Measurements from ENCODE around the gene EFEMP1. TPM values are rescaled to one million over a fixed set of nuclear protein-coding genes. Genes with fewer than 3 reads are reported as not detected.

EFEMP1 gene
- total RNA-seq, 1 experiment from 2014 or later = 0.34 TPM

- no TSS peak for BruUV-seq (replicated peaks)
- no peaks in the 10 kb centered on the region for H3K4me1 ChIP-seq (ENCODE audit: control insufficient read depth in 1 of 2, insufficient read depth in 2 of 2, low read length in 2 of 2)
- intact Hi-C loops (cut with micrococcal nuclease) = no loop called here
- H3K79me2 ChIP-seq (ENCODE audit: insufficient read depth, low read length) = no peaks in the 10 kb centered on the region
- no peaks in the 10 kb centered on the region for H3K9me3 ChIP-seq (ENCODE audit: control insufficient read depth in 1 of 2, insufficient read depth in 1 of 2, low read depth in 1 of 2, low read length in 2 of 2)
- no peaks in the 10 kb centered on the region for H3K9me2 ChIP-seq (ENCODE audit: insufficient read depth)
- no peak overlapping the region for H3K9ac ChIP-seq (ENCODE audit: low read length)
- RAD21 ChIA-PET (ENCODE audit: low non-redundant PET in 1 of 2, low total read pairs in 2 of 2, uncharacterized antibody in 2 of 2, unreplicated experiment in 2 of 2) = no interaction called here
- CTCF ChIA-PET = no interaction called here
- no peak overlapping the region for H2AFZ ChIP-seq (ENCODE audit: low read depth, low read length, poor library complexity, severe bottlenecking)
- no peak overlapping the region for H3K27ac ChIP-seq (ENCODE audit: low read depth, low read length)
- no peak for TF ChIP-seq EGR1 (IDR thresholded peaks at IDR 0.05; ENCODE audit: low read depth)
- TF ChIP-seq SIN3A (IDR thresholded peaks at IDR 0.05; ENCODE audit: low read depth) = no peak
- TF ChIP-seq EZH2 (IDR thresholded peaks at IDR 0.05) = no peak
- no peak for TF ChIP-seq EZH2phosphoT487 (IDR thresholded peaks at IDR 0.05; ENCODE audit: borderline replicate concordance)
- no peak for TF ChIP-seq JUND (IDR thresholded peaks at IDR 0.05)
- TF ChIP-seq CBX3 (IDR thresholded peaks at IDR 0.05; ENCODE audit: low read depth) = no peak
- no peak for TF ChIP-seq SP1 (IDR thresholded peaks at IDR 0.05; ENCODE audit: low read depth)
- no peak for TF ChIP-seq ELF1 (IDR thresholded peaks at IDR 0.05; ENCODE audit: borderline replicate concordance, low read depth)
- TF ChIP-seq ZBTB33 (IDR thresholded peaks at IDR 0.05; ENCODE audit: extremely low read depth, insufficient replicate concordance, low read length) = no peak
- TF ChIP-seq, protein P1, sequence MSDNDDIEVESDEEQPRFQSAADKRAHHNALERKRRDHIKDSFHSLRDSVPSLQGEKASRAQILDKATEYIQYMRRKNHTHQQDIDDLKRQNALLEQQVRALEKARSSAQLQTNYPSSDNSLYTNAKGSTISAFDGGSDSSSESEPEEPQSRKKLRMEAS (IDR thresholded peaks at IDR 0.05) = no peak
- TF ChIP-seq ZNF274 (IDR thresholded peaks at IDR 0.05; ENCODE audit: low read depth, low read length) = no peak
- no peak overlapping the region for H3K4me3 ChIP-seq (replicated peaks in 1 of 2; ENCODE audit: low read depth in 1 of 2, low read length in 2 of 2)
- POLR2A ChIA-PET = no interaction called here
- no peaks in the 10 kb centered on the region for H3K27me3 ChIP-seq (ENCODE audit: insufficient read depth, low read length)
- H4K20me1 ChIP-seq (ENCODE audit: insufficient read depth) = no peaks in the 10 kb centered on the region
- no peak for ATAC-seq
- DNase-seq (ENCODE audit: low read depth, low spot score) = no peak
- no peak overlapping the region for H3K4me2 ChIP-seq (ENCODE audit: low read length)
- no peaks in the 10 kb centered on the region for H3K36me3 ChIP-seq (ENCODE audit: control insufficient read depth in 1 of 2, insufficient read depth in 2 of 2, low read length in 2 of 2)
Observed at GRCh38 chr2:55879976-55880375, 43.6 kb downstream of the EFEMP1 start.
